Keratinocyte (primary cell): ENCODE data around the gene YTHDF1.

Experiments used
- CTCF ChIP-seq, 3 experiments: IDR thresholded peaks in 1 of 3; conservative IDR thresholded peaks in 1 of 3; optimal IDR thresholded peaks in 1 of 3; 2 replicates in 2 of 3; 3 replicates in 1 of 3; pipeline versions ENCODE3 to v1.5.1; 2011; ENCODE audit warnings: low read length in 3 of 3, mild to moderate bottlenecking in 3 of 3, moderate library complexity in 2 of 3, control low read depth in 1 of 3, inconsistent platforms in 1 of 3; ENCODE audit not compliant: insufficient read depth in 2 of 3; ENCODE audit errors: extremely low read depth in 1 of 3
- EZH2 ChIP-seq: IDR thresholded peaks from one replicate; pipeline ENCODE4 v1.6.1; 2012; ENCODE audit warnings: inconsistent platforms, mild to moderate bottlenecking, low read length, moderate library complexity

- TF ChIP-seq EZH2 (no peak), CTCF (optimal IDR thresholded peaks at IDR 0.05 in 1 of 3, IDR thresholded peaks at IDR 0.05 in 1 of 3, conservative IDR thresholded peaks at IDR 0.05 in 1 of 3; ENCODE audit: extremely low read depth in 1 of 3, insufficient read depth in 2 of 3, low read length in 3 of 3) (no peak)
Measured at GRCh38 chr20:63226042-63226943, 10.4 kb upstream of the YTHDF1 start.
